ENCODE data around the gene GRM8. TPM values are rescaled to one million over a fixed set of nuclear protein-coding genes. Genes with fewer than 3 reads are reported as not detected.

GRM8 gene
- total and polyA plus RNA-seq, 2 experiments from 2014 or later: 0.92 to 1.3 TPM

DNA sequence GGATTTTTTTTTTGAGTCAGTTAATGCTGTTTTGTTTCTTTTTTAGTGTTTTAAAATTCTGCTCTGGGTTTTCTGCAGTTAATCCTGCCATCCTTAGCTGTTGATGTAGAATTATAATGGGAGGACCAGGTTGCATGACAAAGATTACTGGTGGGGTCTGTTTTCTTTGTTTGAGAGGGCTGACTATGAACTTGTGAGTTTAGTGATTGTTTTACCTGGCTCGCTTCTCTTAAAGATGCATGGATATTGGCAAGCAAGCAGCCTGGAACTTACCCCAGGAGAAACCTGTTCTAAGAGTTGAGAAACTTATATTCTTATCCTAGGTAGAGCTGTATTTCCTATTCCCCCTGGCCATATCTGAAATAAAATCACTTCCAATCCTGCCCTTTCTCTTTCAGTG, 727.8 kb downstream of the GRM8 start:
- no peaks in the 10 kb centered on the region for H3K9me3 ChIP-seq (ENCODE audit: low read depth)
- H3K36me3 ChIP-seq: no peaks in the 10 kb centered on the region
- no peak overlapping the region for H3K27ac ChIP-seq
- H3K4me3 ChIP-seq: no peak overlapping the region
- DNase-seq (ENCODE audit: low read depth in 1 of 2, low spot score in 1 of 2): no peak
- TF ChIP-seq, protein P1, sequence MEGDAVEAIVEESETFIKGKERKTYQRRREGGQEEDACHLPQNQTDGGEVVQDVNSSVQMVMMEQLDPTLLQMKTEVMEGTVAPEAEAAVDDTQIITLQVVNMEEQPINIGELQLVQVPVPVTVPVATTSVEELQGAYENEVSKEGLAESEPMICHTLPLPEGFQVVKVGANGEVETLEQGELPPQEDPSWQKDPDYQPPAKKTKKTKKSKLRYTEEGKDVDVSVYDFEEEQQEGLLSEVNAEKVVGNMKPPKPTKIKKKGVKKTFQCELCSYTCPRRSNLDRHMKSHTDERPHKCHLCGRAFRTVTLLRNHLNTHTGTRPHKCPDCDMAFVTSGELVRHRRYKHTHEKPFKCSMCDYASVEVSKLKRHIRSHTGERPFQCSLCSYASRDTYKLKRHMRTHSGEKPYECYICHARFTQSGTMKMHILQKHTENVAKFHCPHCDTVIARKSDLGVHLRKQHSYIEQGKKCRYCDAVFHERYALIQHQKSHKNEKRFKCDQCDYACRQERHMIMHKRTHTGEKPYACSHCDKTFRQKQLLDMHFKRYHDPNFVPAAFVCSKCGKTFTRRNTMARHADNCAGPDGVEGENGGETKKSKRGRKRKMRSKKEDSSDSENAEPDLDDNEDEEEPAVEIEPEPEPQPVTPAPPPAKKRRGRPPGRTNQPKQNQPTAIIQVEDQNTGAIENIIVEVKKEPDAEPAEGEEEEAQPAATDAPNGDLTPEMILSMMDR (IDR thresholded peaks at IDR 0.05; ENCODE audit: low read depth, low read length): no peak
- H3K27me3 ChIP-seq: no peaks in the 10 kb centered on the region
- H3K4me1 ChIP-seq (ENCODE audit: low read depth): no peaks in the 10 kb centered on the region

DNA sequence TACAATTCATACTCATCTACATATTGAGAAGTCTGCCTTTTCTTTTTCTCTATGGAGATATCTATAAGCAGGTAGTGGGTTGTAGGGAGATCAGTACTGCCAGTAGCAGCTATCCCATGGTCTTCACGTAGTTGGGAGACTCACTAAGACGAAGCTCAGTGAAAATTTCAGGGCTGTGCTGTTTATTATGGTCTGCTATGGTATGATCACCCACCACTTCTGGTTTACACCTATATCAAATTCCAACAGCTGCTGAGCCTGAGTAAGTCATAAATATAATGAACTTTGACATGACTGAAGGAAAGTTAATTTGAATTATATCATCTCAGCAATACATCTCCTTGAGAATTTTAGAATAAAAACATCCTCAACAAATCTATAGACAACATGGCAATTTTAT, 741.7 kb downstream of the GRM8 start:
- Histone ChIP-seq H3K36me3 (no peaks in the 10 kb centered on the region), H3K9me3 (ENCODE audit: low read depth) (no peaks in the 10 kb centered on the region), H3K27me3 (no peaks in the 10 kb centered on the region), H3K4me1 (ENCODE audit: low read depth) (no peaks in the 10 kb centered on the region), H3K27ac (no peak overlapping the region), H3K4me3 (no peak overlapping the region)
- TF ChIP-seq, protein P1 (IDR thresholded peaks at IDR 0.05; ENCODE audit: low read depth, low read length): no peak
- no peak for DNase-seq (ENCODE audit: low read depth in 1 of 2, low spot score in 1 of 2)

DNA sequence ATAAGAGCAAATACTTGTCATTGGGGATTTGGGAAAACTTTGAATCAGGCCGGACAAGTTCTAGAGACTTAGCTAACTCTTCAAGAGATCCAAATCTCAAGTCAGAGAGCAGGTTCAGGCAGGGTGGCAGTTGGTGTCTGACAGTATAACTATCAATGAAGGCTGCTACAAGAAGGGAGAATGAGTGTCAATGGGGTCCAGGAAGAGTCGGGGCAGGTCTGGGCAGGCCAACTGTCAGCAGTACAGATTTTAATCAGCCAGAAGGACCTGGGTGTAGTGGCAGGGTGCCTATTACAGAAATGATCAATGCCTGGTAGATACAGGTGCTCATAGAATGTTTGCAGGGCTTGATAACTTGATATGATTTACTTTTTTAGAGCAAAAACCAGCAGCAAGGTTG, 751.1 kb downstream of the GRM8 start:
- TF ChIP-seq, protein P1 (IDR thresholded peaks at IDR 0.05; ENCODE audit: low read depth, low read length): no peak
- no peaks in the 10 kb centered on the region for H3K4me1 ChIP-seq (ENCODE audit: low read depth)
- no peak overlapping the region for H3K4me3 ChIP-seq
- no peaks in the 10 kb centered on the region for H3K36me3 ChIP-seq
- no peak for DNase-seq (ENCODE audit: low read depth in 1 of 2, low spot score in 1 of 2)
- H3K9me3 ChIP-seq (ENCODE audit: low read depth): no peaks in the 10 kb centered on the region
- H3K27me3 ChIP-seq: no peaks in the 10 kb centered on the region
- no peak overlapping the region for H3K27ac ChIP-seq

DNA sequence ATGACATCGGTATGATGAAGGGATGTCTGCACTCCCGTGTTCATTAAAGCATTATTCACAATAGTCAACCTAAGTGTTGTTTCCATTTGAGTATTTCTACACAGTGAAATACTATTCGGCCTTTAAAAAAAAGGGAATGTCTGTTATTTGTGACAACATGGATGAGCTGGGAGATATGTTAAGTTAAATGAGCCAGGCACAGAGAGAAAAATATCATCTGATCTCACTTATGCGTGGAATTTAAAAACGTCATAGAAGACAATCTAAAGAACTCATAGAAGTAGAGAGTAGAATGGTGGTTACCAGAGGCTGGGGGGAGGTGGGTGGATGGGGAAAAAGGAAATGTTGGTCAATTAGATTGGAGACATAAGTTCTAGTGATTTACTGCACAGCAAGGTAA, 753.3 kb downstream of the GRM8 start:
- no peaks in the 10 kb centered on the region for H3K27me3 ChIP-seq
- no peaks in the 10 kb centered on the region for H3K36me3 ChIP-seq
- no peaks in the 10 kb centered on the region for H3K4me1 ChIP-seq (ENCODE audit: low read depth)
- H3K9me3 ChIP-seq (ENCODE audit: low read depth): no peaks in the 10 kb centered on the region
- DNase-seq (ENCODE audit: low read depth in 1 of 2, low spot score in 1 of 2): no peak
- H3K4me3 ChIP-seq: no peak overlapping the region
- no peak overlapping the region for H3K27ac ChIP-seq
- TF ChIP-seq, protein P1 (IDR thresholded peaks at IDR 0.05; ENCODE audit: low read depth, low read length): no peak

DNA sequence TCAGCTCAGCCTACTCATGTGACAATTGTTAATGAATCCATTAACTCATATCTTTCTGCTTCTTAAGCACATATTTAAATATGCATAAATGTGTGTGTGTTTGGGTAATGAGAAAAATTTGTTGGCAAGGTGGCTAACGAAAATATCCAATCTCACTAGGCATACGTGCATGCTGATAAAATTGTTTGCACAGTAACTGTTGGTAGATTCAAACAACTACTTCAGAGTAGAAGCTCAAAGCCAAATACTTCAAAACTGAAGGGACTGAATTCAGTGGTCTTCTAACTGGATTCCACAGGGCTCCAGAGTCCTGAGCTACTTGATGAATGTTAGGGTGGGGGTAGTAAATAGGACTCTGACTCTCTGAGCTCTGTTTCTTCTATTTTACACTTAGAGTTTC, 757.0 kb downstream of the GRM8 start:
- Histone ChIP-seq H3K9me3 (ENCODE audit: low read depth) (no peaks in the 10 kb centered on the region), H3K36me3 (no peaks in the 10 kb centered on the region), H3K27me3 (no peaks in the 10 kb centered on the region), H3K27ac (no peak overlapping the region), H3K4me1 (ENCODE audit: low read depth) (no peaks in the 10 kb centered on the region), H3K4me3 (no peak overlapping the region)
- TF ChIP-seq, protein P1 (IDR thresholded peaks at IDR 0.05; ENCODE audit: low read depth, low read length): no peak
- no peak for DNase-seq (ENCODE audit: low read depth in 1 of 2, low spot score in 1 of 2)

DNA sequence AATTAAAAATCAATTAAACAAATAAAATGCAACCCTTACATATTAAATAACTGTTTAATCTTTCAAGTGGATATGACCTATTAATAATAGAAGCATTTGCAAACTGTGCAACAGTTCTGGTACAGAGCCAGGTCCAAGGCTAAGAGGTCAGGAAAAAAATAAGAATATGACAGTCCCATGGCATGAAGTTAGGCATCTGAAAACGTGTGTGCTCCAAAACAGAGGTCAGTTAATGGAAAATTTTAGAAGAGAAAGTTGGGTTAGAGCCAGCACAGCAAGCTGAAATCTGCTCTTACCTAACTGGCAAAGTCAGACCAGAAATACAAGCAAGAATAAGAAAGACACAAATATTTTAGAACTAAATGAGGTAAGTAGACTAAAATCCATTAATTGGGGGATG, 757.7 kb downstream of the GRM8 start:
- TF ChIP-seq, protein P1 (IDR thresholded peaks at IDR 0.05; ENCODE audit: low read depth, low read length): no peak
- no peaks in the 10 kb centered on the region for H3K27me3 ChIP-seq
- H3K36me3 ChIP-seq: no peaks in the 10 kb centered on the region
- DNase-seq (ENCODE audit: low read depth in 1 of 2, low spot score in 1 of 2): no peak
- H3K9me3 ChIP-seq (ENCODE audit: low read depth): no peaks in the 10 kb centered on the region
- H3K4me3 ChIP-seq: no peak overlapping the region
- H3K27ac ChIP-seq: no peak overlapping the region
- no peaks in the 10 kb centered on the region for H3K4me1 ChIP-seq (ENCODE audit: low read depth)
